Skeletal muscle cell (primary cell): ENCODE measurements around the gene EIF4B.

ENCODE experiments used
- DNase-seq: peaks from one replicate; pipeline ENCODE4 v3.0.0-alpha.2; 2010; ENCODE audit warnings: low read depth
- H3K4me3 ChIP-seq: 2 replicates; pipeline ENCODE4 v1.5.1; 2011; ENCODE audit warnings: low read depth, mild to moderate bottlenecking, control low read depth, low read length, moderate library complexity

Gene EIF4B

DNA sequence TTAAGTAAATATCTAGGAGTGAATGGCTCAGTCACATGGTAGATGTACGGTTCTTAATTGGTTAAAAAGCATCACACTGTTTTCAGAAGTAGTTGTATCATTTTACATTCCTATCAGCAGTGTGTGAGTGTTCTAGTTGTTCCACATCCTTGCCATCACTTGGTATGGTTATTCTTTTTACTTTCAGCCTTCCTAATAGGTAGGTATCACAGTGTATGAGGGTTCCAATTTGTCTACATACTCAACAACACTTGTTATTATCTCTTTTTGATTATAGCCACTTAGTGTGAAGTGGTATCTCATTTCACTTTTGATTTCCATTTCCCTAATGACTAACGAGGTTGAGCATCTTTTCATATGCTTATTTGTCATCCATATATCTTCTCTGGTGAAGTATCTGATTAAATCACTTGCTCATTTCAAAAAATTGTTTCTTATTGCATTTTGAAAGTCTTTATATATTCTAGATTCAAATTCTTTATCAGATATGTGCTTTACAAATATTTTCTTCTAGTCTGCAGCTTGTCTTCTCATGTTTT, 76.5 kb downstream of the EIF4B start:
- H3K4me3 ChIP-seq, result no peak overlapping the region
- no peak for DNase-seq

DNA sequence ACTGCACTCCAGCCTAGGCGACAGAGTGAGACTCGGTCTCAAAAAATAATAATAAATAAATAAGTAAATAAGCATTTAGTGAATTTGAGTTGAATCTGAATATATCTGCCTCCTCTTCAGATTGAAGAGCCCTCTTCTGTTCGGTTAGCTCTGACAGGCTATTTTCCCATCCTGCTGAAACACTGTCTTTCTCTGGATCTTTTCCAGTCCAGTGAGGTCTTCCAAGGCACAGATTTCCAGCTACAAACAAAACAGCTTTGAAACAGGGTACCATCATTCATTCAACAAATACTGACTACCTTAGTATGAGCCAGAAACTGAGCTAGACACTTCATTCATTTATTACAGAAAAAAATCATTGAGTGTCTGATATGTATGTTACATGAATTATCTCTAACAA, 80.1 kb downstream of the EIF4B start:
- no peak overlapping the region for H3K4me3 ChIP-seq
- DNase-seq, result no peak

DNA sequence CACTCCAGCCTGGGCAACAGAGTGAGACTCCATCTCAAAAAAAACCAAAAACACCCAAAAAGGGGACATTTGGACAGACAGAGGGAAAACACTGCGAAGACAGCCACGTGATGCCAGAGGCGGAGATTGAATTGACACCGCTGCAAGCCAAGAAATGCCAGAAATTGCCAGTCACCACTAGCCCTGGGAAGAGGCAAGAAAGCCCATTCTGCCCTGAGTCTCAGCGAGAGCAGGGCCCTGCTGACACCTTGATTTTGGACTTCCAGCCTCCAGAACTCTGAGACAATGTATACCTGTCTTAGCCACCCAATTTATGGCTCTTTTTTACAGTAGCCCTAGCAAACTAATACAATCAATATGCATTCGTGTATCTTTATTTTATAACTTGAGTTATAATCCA, 83.8 kb downstream of the EIF4B start:
- no peak for DNase-seq
- H3K4me3 ChIP-seq, result no peak overlapping the region

DNA sequence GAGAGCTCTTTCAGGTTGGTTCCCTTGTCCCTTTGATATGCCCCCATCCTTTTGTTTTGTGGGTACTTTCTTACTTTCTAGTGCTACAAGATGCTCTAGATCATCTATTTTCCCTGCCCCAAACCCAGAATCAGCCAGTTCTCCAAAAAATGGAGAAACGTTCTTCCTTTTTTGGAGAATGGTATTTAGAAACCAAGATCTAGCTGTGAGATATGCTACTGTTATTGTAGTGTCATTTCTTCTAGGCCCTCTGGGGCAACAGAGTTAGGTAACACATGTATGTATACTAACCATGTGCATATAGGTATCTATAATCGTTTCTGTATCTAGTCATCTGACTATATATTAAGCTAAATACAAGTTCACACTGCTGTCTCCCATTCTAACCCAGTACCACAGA, 84.3 kb downstream of the EIF4B start:
- no peak for DNase-seq
- no peak overlapping the region for H3K4me3 ChIP-seq

DNA sequence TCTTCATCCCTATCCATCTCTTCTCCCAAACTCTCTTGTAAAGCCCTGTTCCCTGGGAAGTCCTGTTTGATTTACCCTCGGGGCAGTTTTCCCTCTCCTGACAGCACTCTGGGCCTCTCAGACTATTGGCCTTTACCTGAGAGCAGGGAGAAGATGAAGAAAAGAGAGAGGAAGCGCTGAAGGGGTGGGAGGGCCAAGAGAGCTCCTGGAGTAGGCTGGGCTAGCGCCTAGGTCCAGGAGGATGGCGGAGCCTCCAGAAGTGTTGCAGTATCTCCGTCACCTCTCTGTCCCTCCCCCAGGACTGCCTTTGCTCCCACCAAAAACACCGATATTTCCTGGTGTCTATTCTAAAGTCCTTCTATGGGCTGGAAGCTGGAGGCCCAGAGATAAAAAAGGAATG, 85.5 kb downstream of the EIF4B start:
- H3K4me3 ChIP-seq, result no peak overlapping the region
- no peak for DNase-seq
